ENCODE results near the gene S1PR5. TPM values are rescaled to one million over a fixed set of nuclear protein-coding genes. Genes with fewer than 3 reads are reported as not detected.
"Not testable (repeated sequence)": the region's sequence is repeated elsewhere in the genome, so short reads cannot be mapped to it uniquely, and the experiment has no call there.

The S1PR5 gene
- total RNA-seq, 1 donor from 2014 or later: 0.83 TPM

DNA sequence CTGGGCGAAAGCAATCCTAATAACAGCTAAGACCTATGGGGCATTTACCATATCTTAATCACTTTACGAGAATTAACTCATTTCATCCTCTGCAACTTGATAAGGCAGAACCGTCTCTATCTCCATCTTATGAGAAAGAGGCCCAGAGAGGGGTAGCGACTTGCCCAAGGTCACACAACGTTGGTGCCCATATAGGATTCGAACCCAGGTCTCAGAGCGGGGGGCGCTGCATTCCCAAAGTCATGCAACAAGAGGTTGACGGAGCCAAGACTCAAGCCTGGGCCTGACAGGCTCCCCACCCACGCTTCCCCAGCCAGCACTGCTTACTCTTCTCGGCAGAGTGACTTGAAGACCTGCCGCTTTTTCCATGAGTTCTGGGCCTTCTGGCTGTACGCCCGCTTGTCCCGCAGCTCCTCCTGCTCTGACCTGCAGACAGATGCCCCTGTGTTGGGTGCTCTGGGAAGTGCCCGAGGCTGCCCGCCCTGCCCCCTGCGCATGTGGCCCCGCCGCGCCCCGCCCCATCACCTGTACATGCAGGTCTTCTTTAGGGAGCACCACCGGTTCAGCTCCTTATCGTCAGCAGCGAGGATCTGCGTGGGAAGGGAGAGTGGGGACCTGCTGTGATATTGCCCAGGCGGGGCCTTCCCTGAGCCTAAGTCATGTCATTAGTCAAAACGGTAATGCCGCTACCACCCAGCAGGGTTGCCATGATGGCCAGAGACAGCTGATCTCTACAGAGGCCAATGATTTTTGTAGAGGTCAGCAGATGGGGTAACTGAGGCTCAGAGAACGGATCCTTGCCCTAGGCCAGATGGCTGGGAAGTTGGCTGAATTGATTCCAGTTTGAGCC, 37.7 kb upstream of the S1PR5 start:
- Mint-ChIP-seq H3K27ac (ENCODE audit: unreplicated experiment) (no peak overlapping the region), H3K36me3 (ENCODE audit: unreplicated experiment) (peaks cover 36% of the 10 kb centered on the region), H3K9me3 (ENCODE audit: unreplicated experiment) (no peaks in the 10 kb centered on the region), H3K4me1 (ENCODE audit: unreplicated experiment) (no peaks in the 10 kb centered on the region), H3K27me3 (ENCODE audit: unreplicated experiment) (no peaks in the 10 kb centered on the region), H3K4me3 (ENCODE audit: unreplicated experiment) (no peak overlapping the region)
- no peak for DNase-seq (ENCODE audit: extremely low spot score, unreplicated experiment)
- TF ChIP-seq, protein P1, sequence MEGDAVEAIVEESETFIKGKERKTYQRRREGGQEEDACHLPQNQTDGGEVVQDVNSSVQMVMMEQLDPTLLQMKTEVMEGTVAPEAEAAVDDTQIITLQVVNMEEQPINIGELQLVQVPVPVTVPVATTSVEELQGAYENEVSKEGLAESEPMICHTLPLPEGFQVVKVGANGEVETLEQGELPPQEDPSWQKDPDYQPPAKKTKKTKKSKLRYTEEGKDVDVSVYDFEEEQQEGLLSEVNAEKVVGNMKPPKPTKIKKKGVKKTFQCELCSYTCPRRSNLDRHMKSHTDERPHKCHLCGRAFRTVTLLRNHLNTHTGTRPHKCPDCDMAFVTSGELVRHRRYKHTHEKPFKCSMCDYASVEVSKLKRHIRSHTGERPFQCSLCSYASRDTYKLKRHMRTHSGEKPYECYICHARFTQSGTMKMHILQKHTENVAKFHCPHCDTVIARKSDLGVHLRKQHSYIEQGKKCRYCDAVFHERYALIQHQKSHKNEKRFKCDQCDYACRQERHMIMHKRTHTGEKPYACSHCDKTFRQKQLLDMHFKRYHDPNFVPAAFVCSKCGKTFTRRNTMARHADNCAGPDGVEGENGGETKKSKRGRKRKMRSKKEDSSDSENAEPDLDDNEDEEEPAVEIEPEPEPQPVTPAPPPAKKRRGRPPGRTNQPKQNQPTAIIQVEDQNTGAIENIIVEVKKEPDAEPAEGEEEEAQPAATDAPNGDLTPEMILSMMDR (IDR thresholded peaks at IDR 0.05): no peak

DNA sequence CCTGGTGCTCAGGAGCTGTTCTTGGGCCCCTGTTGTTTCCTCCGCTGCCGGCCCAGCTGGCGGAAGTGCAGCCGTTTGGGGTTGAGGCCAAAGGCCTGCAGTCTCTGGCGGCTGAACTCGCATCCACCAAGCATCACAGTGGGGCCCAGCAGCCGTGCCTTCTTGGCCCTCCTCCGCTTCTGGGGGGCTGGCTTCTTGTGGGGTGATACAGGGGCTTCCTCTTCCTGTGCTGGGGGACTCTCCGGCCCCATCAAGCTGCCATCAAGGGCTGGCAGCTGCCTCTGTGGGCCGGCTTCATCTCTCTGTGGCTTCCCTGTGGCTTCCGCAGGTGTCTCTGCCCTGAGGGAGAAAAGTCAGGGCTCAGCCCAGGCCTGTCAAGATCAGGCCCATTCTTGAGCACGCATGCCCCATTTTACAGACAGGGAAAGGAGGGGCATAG, 36.7 kb upstream of the S1PR5 start:
- H3K36me3 Mint-ChIP-seq (ENCODE audit: unreplicated experiment): peaks cover 32% of the 10 kb centered on the region
- no peaks in the 10 kb centered on the region for H3K9me3 Mint-ChIP-seq (ENCODE audit: unreplicated experiment)
- H3K4me3 Mint-ChIP-seq (ENCODE audit: unreplicated experiment): no peak overlapping the region
- TF ChIP-seq, protein P1 (IDR thresholded peaks at IDR 0.05): no peak
- no peak overlapping the region for H3K27ac Mint-ChIP-seq (ENCODE audit: unreplicated experiment)
- no peaks in the 10 kb centered on the region for H3K27me3 Mint-ChIP-seq (ENCODE audit: unreplicated experiment)
- H3K4me1 Mint-ChIP-seq (ENCODE audit: unreplicated experiment): no peaks in the 10 kb centered on the region
- no peak for DNase-seq (ENCODE audit: extremely low spot score, unreplicated experiment)

DNA sequence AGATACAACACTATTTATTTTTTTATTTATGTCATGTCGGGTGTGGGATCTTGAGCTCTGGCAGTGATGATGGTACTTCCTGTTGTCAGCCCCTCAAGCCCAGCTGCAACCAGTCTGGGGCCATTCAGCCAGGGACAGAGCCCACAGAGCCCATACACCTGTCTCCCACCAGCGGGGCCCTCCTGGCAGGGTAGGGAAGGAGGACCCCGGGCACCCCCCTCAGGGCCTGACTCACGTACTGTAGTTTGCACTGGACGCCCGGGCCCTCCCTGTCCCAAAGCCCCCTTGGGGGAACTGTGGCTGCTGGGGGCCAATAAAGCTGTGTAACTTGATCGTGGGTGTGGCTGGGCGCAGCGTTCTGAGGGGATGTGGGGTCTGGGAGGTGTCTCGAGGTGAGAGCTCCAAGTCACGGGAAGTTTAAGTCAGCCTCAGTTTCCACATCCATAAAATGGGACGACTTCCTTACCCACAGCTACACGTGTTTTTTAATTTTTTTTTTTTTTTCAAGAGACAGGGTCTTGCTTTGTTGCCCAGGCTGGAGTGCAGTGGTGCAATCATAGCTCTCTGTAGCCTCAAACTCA, 35.9 kb upstream of the S1PR5 start:
- Mint-ChIP-seq H3K4me1 (ENCODE audit: unreplicated experiment) (no peaks in the 10 kb centered on the region), H3K27me3 (ENCODE audit: unreplicated experiment) (no peaks in the 10 kb centered on the region), H3K27ac (ENCODE audit: unreplicated experiment) (peak overlapping the region; percentile 23), H3K9me3 (ENCODE audit: unreplicated experiment) (no peaks in the 10 kb centered on the region), H3K4me3 (ENCODE audit: unreplicated experiment) (no peak overlapping the region), H3K36me3 (ENCODE audit: unreplicated experiment) (peaks cover 30% of the 10 kb centered on the region)
- no peak for DNase-seq (ENCODE audit: extremely low spot score, unreplicated experiment)
- TF ChIP-seq, protein P1 (IDR thresholded peaks at IDR 0.05): no peak

DNA sequence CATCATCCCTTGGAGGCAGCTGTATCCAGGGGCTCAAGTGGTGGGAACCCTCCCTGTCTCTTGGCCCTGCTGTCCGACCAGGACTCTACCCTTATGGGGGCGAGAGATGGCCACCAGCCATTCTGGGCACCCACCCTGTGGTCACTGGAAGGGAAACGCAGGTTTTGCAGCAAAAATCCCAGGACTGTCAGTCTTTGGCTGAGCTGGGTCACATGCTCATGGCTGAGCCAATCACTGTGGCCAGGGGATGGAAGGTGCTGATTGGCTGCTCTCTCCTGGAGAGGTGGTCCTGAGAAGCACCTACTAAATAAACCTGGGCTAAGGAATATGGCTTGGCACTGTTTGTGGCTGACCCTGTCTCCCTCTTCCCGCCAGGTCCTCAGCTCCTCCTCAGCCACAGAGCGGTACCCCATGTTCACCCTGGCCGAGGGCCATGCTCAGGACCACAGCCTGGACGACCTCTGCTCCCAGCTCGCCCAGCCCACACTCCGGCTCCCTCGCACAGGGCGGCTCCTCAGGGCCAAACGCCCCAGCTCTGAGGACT, 35.3 kb upstream of the S1PR5 start:
- no peak overlapping the region for H3K27ac Mint-ChIP-seq (ENCODE audit: unreplicated experiment)
- H3K27me3 Mint-ChIP-seq (ENCODE audit: unreplicated experiment): no peaks in the 10 kb centered on the region
- no peak for DNase-seq (ENCODE audit: extremely low spot score, unreplicated experiment)
- no peak overlapping the region for H3K4me3 Mint-ChIP-seq (ENCODE audit: unreplicated experiment)
- no peaks in the 10 kb centered on the region for H3K9me3 Mint-ChIP-seq (ENCODE audit: unreplicated experiment)
- H3K36me3 Mint-ChIP-seq (ENCODE audit: unreplicated experiment): peaks cover 28% of the 10 kb centered on the region
- H3K4me1 Mint-ChIP-seq (ENCODE audit: unreplicated experiment): no peaks in the 10 kb centered on the region
- TF ChIP-seq, protein P1 (IDR thresholded peaks at IDR 0.05): no peak

DNA sequence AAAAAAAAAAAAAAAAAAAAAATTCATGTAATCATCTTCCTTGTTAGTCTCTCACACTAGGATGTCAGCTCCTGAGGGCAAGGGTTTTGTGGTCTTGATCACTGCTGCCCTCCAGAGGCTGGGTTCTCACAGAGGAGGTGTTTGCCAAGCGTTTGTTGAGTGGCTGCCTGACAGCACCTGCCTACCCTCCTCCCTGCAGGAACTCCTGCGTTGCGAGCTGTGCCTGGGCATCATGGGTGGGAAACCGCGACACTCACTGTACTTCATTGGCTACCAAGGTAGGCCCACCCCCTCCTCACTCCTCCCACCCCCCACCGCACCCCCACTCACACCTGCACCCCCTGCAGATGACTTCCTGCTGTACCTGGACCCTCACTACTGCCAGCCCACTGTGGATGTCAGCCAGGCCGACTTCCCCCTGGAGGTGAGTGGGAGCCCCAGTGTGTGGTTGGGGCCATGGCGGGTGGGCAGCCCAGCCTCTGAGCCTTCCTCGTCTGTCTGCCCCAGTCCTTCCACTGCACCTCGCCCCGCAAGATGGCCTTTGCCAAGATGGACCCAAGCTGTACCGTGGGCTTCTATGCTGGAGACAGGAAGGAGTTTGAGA, 34.6 kb upstream of the S1PR5 start:
- Mint-ChIP-seq H3K4me1 (ENCODE audit: unreplicated experiment) (no peaks in the 10 kb centered on the region), H3K9me3 (ENCODE audit: unreplicated experiment) (no peaks in the 10 kb centered on the region), H3K36me3 (ENCODE audit: unreplicated experiment) (peaks cover 30% of the 10 kb centered on the region), H3K4me3 (ENCODE audit: unreplicated experiment) (no peak overlapping the region), H3K27ac (ENCODE audit: unreplicated experiment) (no peak overlapping the region), H3K27me3 (ENCODE audit: unreplicated experiment) (no peaks in the 10 kb centered on the region)
- TF ChIP-seq, protein P1 (IDR thresholded peaks at IDR 0.05): peak; percentile 31
- no peak for DNase-seq (ENCODE audit: extremely low spot score, unreplicated experiment)

DNA sequence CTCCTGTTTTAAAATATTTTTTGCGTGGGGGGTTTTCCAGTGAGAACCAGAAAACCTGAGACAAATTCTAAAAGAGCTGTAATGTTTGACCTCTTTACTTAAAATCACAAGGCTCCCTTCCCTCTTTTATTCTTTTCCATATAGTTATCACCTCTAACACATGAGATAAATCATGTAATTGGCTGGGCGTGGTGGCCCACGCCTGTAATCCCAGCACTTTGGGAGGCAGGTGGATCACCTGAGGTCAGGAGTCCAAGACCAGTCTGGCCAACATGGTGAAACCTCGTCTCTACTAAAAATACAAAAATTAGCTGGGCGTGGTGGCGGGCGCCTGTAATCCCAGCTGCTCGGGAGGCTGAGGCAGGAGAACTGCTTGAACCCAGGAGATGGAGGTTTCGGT, 33.8 kb upstream of the S1PR5 start:
- not testable (repeated sequence) for DNase-seq (ENCODE audit: extremely low spot score, unreplicated experiment); H3K4me3 Mint-ChIP-seq (ENCODE audit: unreplicated experiment); H3K27me3 Mint-ChIP-seq (ENCODE audit: unreplicated experiment); H3K4me1 Mint-ChIP-seq (ENCODE audit: unreplicated experiment); H3K9me3 Mint-ChIP-seq (ENCODE audit: unreplicated experiment); H3K27ac Mint-ChIP-seq (ENCODE audit: unreplicated experiment)
- peaks cover 30% of the 10 kb centered on the region for H3K36me3 Mint-ChIP-seq (ENCODE audit: unreplicated experiment)

Measured in osteocyte (in vitro differentiated cells).